ENCODE results near the gene SPPL2A.
"Not testable (repeated sequence)": the region's sequence is repeated elsewhere in the genome, so short reads cannot be mapped to it uniquely, and the experiment has no call there.

Gene SPPL2A

GRCh38 chr15:50702762-50703334, 62.7 kb downstream of the SPPL2A start:
- DNase-seq (ENCODE audit: low read depth, low spot score): no peak
- no peak overlapping the region for H3K4me3 ChIP-seq (ENCODE audit: low read depth, low read length)
- no peak for TF ChIP-seq CTCF (IDR thresholded peaks at IDR 0.05; ENCODE audit: low read depth, low read length)
- in situ Hi-C loops (cut with HindIII; ENCODE audit: low sequenced_read_pairs): no loop called here

- in situ Hi-C loops (cut with HindIII; ENCODE audit: low sequenced_read_pairs): no loop called here
- TF ChIP-seq CTCF (IDR thresholded peaks at IDR 0.05; ENCODE audit: low read depth, low read length): no peak
- DNase-seq (ENCODE audit: low read depth, low spot score): no peak
- H3K4me3 ChIP-seq (ENCODE audit: low read depth, low read length): no peak overlapping the region
Measured at GRCh38 chr15:50698101-50698500, 67.4 kb downstream of the SPPL2A start.

GRCh38 chr15:50697109-50697797, 68.3 kb downstream of the SPPL2A start:
- no peak overlapping the region for H3K4me3 ChIP-seq (ENCODE audit: low read depth, low read length)
- no peak for DNase-seq (ENCODE audit: low read depth, low spot score)
- TF ChIP-seq CTCF (IDR thresholded peaks at IDR 0.05; ENCODE audit: low read depth, low read length): no peak
- in situ Hi-C loops (cut with HindIII; ENCODE audit: low sequenced_read_pairs): no loop called here

GRCh38 chr15:50694634-50695165, 70.8 kb downstream of the SPPL2A start:
- H3K4me3 ChIP-seq (ENCODE audit: low read depth, low read length); DNase-seq (ENCODE audit: low read depth, low spot score); in situ Hi-C loops (cut with HindIII; ENCODE audit: low sequenced_read_pairs): not testable (repeated sequence)

- TF ChIP-seq CTCF (IDR thresholded peaks at IDR 0.05; ENCODE audit: low read depth, low read length): no peak
- in situ Hi-C loops (cut with HindIII; ENCODE audit: low sequenced_read_pairs): no loop called here
- DNase-seq (ENCODE audit: low read depth, low spot score): no peak
- H3K4me3 ChIP-seq (ENCODE audit: low read depth, low read length): peak overlapping the region; percentile 99
Measured at GRCh38 chr15:50687302-50687902, 78.1 kb downstream of the SPPL2A start.

- peak; percentile 22 for TF ChIP-seq CTCF (IDR thresholded peaks at IDR 0.05; ENCODE audit: low read depth, low read length)
- DNase-seq (ENCODE audit: low read depth, low spot score): peak; percentile 84
- H3K4me3 ChIP-seq (ENCODE audit: low read depth, low read length): peak within 1 kb of the TSS; percentile 99
- in situ Hi-C loops (cut with HindIII; ENCODE audit: low sequenced_read_pairs): no loop called here
Measured at GRCh38 chr15:50686469-50687301, 78.8 kb downstream of the SPPL2A start, which contains the start of gene TRPM7. Gene TRPM7, minus strand, starts transcription at chr15:50686797. Its CDS starts 264 bp downstream, at chr15:50686533.

Measured in astrocyte of the spinal cord (primary cell).